Stimulated activated CD8-positive, alpha-beta memory T cell treated with anti-CD3 and anti-CD28 coated beads, Interleukin-7, amount 100 ng/mL, for 4 hours (primary cell): ENCODE measurements around the gene MIS18BP1.
"Not testable (repeated sequence)": the region's sequence is repeated elsewhere in the genome, so short reads cannot be mapped to it uniquely, and the experiment has no call there.

Experiments
- DNase-seq, 2 donors: peaks; one replicate each; pipeline ENCODE4 v3.0.0-alpha.2; 2020; ENCODE audit warnings: low read depth in 2 of 2

MIS18BP1 gene

DNA sequence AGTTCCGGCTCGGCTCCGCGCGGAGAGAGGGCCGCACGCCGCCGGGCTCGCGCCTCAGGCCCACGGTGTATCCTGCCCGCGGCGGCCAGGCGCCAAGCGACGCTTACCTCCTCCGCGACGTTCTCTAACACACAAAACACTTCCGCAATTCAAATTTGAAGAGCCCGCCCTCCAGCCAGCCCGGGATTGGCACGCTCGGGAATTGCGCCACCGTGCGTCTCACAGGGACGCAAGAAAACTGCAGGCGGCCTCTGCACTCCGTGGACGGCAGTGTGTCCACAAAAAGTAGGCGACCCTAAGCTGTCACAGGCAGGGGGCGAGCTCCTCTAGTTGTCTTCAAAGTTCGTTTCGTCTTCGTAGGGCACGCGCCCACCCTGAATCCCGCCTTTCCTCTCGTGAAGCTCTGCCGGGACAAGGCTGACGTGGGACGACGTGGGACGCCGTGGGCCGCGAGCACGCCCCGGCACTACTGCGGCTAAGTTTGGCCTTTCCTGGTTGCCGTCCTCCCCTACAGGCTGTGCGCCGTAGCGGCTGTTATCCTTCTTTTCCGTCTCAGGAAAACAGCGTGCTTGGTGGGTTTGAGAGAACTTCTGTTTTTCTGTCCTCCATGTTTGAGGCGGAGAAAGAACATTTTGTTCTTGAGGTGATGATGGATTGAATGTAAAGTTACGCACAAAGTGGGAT, at the start of gene MIS18BP1:
MIS18BP1 (minus strand) TSS at position 133 of the 684 bp plus-strand sequence. CDS start 5,916 bp downstream, outside the sequence.
- DNase-seq: peak; percentile 88 to 89

DNA sequence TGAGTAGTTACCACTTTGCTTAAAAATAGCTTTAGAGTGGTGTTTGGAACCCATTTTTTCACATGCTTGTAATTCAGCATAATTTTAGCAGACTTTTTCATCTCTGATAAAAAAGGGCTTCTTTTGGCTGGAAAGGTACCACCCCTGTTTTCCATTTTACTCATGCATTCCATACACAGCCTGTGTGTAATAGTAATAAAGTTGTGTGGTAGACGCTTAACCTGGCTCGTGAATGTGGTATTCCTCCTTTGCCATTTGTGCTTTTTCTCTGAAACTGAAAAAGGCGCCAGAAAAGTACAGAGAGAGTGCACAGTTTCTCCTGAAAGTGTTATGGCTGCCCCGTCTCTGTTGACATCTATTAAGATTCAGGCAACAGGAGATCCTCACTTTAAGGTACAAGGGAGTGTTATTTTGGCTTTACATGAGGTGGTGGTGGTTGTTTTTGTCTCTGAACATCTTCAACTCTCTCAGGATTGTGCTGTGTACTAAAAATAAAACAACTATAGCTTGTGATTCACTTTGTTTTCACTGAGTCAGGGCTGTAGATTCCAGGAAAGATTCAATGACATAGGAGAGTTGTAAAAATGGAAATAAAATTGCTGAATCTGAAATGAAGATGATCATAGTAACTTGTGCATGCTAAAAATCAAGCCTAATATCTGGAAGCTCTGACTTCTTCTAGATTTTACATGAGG, 45.6 kb upstream of the MIS18BP1 start:
- no peak for DNase-seq

DNA sequence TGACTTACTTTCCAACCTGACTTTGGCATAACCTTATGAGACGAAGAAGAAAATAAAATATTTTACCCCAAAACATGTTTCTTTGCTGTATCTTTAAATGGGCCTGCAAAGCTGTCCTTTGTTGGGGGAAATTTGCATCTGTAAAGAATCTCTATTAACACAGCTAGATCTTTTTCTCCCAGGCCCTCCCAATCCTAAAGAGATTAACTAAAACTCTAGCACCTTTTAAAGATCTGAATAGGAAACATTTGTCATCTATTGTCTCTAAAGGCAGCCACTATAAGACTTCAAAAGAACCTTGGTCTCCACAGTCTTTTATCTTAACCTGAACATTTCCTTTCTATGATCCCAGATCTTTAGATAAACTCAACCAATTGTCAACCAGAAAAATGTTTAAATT, 41.8 kb upstream of the MIS18BP1 start:
- DNase-seq: not testable (repeated sequence)

DNA sequence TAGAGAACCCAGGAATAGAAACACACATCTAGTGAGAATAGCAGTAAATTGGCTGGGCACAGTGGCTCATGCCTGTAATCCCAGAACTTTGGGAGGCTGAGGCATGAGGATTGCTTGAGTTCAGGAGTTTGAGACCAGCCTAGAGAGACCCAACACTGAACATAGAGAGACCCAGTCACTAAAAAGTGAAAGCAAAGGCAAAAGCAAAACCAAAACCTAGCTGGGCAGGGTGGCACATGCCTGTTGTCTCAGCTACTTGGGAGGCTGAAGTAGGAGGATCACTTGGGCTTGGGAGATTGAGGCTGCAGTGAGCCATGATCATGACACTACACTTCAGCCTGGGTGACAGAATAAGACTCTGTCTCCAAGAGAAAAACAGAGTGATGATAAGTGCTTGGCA, 37.5 kb upstream of the MIS18BP1 start:
- DNase-seq: no peak

DNA sequence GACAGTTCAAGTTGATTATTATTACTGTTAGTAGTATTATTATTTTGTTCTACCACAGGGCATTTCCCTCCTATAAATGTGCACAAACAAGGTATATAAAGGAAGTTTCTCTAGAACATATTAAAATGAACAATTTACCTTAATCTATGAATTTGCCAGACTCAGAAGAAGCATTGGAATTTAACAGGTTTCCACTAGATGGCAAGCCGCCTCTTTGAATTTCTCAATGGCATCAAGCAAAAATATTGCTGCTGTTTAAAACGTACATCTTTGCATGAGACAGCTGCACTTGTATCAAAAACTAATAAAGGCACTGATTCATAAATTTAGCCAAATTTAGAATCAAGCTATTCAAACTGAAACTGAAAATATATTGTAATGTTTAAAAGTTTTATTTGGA, 34.6 kb upstream of the MIS18BP1 start:
- no peak for DNase-seq

DNA sequence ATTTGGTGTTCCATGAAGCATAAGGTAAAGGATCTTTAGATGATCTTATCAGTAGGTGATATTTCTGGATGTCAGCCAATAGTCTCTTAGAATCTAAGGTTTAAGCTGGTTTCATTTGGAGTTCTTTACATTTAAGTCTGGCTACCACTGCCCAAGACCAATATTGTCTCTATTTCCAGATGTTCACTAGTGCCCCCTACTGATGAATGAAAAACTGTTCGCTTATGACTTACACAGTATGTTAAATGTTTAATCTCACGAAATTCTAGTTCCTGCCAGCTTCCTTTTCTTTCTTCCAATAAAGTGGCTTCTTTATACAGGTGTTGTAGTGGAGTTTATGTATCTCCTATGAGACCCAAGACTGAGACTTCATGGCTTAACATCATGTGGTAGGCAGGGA, 31.8 kb upstream of the MIS18BP1 start:
- no peak for DNase-seq

DNA sequence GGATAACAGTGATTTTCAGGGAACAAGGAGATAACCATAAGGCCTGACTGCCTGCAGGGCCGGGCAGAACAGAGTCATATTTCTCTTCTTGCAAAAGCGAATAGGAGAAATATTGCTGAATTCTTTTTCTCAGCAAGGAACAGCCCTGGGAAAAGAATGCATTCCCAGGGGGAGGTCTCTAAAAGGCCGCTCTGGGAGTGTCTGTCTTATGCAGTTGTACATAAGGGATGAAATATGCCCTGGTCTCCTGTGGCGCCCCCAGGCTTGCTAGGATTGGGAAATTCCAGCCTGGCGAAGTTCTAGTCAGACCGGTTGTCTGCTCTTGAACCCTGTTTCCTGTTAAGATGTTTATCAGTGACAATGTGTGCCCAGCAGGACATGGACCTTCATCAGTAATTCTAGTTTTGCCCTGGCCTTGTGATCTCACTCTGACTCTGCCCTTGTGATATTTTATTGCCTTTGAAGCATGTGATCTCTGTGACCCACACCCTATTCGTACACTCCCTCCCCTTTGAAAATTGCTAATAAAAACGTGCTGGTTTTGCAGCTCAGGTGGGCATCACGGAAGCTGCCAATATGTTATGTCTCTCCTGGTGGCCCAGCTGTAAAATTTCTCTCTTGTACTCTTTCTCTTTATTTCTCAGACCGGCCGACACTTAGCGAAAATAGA, 28.9 kb upstream of the MIS18BP1 start:
- not testable (repeated sequence) for DNase-seq

DNA sequence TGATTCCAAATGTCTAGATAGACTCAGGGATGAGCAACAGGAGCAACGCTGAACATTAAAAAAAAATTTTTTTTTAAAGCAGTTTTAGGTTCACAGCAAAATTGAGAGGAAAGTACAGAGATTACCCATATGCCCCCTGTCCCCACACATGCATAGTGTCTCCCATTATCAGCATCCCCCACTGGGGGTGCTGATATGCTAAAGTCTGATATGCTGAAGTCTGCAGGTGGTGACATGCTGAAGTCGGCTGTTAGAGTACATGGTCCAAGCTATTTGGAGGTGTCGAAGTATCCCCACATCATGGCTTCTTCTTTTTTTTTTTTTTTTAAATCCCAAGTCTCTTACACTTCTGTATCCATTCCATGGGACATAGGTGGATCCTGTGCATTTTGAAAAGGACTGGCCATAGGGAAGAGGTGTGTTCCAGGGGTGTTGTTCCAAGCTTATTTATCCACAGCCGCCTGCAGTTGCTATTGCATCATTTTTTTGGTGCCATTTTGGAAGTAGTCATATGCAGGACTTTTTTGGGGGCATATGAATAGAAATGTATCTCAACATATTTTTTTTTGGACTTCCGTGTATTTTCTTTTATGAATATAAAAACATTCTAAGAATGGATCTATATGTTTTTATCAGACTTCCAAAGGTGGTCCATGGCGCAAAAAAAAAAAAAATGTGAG, 19.0 kb upstream of the MIS18BP1 start:
- DNase-seq: no peak

DNA sequence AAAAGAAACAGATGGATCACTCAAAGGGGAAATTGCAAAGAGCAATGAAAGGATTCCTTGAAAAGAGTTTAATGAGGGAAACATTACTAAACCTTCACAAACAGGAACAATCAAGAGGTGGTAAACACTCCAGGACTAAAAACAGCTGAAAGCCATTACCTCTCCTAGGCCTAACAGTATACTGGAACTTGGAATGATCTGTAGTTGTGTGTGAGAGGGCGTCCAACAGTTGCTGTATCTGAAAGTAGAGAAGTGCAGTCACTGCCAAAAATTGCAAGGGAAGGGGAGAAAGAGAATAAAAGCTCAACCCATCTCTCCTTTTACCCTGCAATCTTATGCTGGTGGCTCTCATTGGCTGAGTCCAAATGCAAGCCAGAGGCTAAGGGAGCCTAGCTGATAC, 17.0 kb upstream of the MIS18BP1 start:
- no peak for DNase-seq

DNA sequence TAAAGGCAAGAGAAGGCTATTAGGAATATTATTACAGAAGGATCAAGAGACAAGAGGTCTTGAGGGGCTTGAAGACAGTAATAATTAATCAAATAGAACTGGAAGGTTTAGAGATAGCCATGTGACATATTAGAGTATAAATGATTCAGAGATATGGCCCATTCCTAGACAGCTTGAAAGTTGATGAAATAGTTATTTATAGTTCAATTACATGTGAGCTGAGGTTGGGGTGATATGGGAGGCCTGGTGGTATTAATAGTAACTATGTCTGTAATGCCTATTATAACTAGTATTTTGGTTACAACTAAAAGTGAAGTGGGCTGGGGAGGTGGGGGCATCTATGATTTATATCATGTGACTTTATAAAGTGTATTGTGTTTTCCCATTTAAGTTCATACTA, 14.1 kb upstream of the MIS18BP1 start:
- no peak for DNase-seq

DNA sequence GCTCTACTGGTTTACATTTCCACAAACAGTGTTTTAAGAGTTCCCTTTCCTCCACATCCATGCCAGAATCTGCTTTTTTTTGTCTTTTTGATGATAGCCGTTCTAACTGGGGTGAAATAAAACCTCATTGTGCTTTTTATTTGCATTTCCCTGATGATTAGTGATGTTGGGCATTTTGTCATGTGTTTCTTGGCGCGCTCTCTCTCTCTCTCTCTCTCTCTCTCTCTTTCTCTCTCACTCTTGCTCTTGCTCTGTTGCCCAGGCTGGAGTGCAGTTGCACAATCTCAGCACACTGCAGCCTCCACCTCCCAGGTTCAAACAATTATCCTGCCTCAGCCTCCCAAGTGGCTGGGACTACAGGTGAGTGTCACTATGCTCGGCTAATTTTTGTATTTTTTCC, 9.6 kb upstream of the MIS18BP1 start:
- DNase-seq: no peak

DNA sequence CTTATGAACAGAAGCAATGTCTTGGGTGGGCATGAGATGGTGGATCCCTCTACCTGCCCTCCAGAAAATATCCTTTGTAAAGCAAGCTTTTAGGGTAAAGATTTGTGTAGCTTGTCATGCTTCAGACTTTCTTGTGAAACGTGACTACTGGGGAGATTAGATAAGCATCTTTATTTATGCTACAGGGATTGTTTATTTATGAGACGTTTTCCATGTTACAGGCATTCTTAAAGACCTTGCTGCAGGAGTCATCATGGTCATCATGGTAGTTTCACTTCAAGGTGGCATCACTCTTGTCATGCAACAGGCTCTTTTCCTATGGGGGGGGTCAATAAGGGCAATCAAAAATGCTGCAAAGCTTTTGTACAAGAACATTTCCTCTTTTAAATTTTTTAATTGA, 8.2 kb upstream of the MIS18BP1 start:
- DNase-seq: no peak

DNA sequence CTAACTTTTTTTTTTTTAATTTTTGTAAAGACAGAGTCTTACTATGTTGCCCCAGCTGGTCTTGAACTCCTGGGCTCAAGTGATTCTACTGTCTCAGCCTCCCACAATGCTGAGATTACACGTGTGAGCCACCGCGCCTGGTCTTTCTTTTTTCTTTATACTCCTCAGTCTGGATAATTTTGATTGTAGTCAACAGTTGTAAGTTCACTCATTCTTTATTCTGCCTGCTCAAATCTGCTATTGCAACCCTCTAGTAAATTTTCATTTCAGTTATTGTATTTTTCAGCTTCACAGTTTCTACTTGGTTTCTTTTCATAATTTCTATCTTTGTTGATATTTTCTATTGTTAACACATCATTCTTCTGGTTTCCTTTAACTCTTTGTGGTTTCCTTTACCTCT, 5.8 kb upstream of the MIS18BP1 start:
- no peak for DNase-seq

DNA sequence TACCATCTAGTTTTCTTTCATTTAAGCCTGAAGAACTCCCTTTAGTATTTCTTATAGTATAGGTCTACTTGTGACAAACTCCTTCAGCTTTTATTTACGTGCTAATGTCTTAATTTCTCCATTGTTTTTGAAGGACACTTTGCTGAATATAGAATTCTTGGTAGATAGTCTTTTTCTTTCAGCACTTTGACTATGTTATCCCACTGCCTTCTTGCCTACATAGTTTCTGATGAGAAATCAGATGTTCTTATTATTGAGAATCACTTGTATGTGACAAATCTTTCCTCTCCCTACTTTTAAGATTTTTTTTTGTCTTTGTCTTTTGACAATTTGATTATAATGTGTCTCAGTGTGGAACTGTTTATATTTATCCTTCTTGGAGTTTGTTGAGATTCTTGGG, 5.1 kb upstream of the MIS18BP1 start:
- DNase-seq: no peak

DNA sequence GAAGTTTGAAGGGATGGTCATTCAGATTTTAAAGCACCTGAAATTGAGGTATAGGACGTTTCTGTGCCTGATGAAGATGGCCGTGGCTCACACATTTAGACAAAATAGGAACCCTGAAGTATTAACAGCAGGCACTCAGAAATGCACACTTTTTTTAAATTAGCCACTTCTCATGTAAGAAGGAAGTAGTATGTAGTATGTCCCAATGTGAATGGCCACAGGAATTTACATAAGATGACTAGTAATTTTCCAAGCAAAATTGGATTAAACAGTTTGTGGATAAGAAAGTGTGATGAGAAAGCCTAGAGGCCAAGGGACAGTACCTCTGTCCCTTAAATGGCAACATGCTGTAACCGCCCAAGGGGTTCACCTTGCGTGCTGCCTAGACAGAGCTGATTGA, 1.8 kb upstream of the MIS18BP1 start:
- DNase-seq: no peak

DNA sequence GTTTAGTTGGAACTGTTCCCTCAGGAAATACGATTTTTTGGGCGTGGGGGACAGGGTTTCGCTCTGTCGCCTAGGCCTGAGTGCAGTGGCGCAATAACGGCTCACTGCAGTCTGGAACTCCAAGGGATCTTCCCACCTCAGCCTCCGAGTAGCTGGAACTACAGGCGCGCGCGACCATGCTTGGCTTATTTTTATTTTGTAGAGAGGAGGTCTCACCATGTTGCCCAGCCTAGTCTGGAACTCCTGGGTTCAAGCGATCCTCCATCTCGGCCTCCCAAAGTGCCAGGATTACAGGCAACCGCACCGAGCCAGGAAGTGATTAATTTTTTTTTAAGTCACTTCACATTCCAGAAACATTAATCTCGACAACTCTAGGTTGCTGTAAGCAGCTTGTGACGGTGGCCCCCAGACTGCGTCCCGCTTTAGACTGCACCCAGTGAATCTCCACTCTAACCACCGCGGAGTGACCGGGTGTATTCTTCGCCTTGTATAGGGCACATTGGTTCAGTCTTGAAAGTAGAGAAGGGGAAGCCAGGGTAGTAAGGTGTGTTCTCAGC, 830 bp upstream of the MIS18BP1 start:
- DNase-seq: no peak

DNA sequence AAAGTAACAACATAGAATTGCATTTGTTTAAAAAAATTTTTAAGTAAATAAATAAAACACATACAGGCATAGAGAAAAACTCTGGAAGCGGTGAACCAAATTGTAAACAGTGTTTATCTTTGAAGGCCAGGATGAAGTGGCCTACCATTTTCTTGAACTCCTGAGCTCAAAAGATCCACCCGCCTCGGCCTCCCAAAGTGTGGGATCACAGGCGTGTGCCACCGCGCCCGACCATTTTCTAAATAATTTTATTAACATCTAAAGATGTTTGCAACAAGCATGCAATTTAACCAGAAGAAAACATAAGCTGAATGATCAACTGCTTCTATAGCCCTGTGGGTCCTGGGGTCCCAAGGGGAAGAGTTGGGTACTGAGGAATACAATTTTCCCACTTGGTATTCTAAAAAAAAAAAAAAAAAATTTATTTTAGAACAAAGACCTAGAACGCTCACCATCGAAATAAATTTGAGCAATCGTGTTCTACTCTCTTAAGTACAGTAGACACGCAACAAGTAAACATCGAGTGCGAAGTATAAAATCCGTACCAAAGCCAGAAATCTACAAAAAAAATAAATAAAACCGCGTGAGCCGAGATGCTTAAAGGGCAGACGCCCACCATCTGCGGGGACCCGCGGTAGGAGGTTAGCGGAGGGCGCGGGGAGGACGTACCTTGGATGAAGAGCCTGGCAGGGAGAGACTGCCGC, 484 bp downstream of the MIS18BP1 start:
- DNase-seq: no peak

DNA sequence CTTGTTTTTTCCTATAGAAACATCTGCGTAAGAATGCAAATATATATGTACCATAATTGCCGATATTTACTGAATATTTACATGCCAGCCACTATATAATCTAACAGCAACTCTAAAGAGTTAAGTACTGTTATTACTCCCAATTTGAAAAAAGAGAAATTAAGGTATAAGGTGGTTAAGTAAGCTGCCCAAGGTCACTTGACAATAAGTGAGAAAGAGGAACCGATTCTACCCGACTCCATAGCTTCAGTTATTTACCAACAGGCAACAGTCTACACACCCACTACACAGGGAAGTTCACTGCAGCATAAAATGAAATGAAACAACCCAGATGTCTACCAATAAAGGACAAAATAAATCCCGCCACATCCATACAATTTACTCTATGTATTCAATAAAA, 1.1 kb downstream of the MIS18BP1 start:
- DNase-seq: no peak

DNA sequence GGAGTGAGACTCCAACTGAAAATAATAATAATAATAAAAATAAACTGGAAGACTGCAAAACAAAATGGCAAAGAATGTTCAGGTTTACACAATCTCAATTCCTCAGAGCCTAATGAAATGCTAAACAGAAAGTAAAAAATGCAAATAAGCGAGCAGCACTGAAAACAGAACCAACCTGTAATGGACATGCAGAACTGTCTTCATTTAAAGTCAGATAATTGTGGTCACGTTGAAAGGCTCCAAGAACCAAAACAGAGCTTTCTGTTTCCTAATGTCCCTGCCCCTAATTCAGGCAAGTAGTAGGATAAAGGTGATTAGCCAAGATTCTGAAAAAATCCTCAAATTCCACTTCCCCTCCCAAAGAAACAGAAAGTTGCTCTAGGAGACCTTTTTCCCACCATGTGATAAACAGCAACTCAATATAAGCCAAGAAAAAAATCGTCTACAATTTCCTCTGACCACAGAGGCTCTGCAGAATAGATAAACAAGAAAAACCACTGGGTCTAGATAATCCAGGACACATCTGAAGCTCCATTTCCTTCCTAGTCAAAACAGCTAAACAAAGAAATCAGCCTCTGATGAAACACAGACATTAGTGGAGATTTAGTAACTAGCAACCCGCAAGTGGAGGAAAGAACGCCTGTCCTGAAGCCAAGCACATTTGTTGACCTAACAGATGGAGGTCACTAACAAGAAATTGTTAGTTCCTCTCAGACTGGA, 3.0 kb downstream of the MIS18BP1 start:
- DNase-seq: no peak

DNA sequence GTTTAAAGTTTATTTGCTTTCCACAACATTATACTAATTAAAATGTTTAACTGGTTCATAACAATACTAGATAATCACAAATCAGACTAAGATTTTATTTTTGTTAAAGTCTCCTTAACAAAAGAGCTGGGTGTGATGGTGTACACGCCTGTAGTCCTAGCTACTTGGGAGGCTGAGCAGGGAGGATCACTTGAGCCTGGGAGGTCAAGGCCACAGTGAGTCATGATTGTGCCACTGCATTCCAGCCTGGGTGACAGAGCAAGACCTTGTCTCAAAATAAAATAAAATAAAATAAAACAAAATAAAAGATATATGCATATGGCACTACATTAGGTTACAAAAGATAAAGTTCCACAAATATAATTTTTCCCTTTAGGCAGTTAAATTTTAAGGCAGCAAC, 5.6 kb downstream of the MIS18BP1 start:
- DNase-seq: no peak

DNA sequence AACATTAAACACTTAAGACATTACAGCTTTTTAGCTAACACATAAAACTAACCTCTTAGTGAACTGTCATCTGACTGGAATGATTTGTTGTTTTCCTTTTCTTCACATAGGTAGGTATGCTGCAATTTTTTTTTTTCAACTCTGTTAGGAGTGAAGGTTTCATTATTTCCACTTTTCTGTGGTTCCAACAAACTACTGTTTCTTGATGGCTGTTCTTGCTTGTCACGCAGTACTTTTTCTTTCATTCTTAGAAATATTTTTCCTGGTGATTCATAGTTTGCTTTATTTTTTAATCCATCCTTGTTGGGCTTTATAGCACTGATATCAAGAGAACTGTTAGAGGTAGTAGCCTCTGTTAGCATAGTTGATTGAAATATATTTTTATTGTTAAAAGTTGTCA, 6.3 kb downstream of the MIS18BP1 start:
- no peak for DNase-seq
